ENCODE data around the gene GSTO2.

The GSTO2 gene

GRCh38 chr10:104253606-104254410 is 15.2 kb upstream of the GSTO2 start:
- DNase-seq (ENCODE audit: low read depth), result no peak

- DNase-seq (ENCODE audit: low read depth), result peak; percentile 35
Observed at GRCh38 chr10:104254493-104255310, 14.3 kb upstream of the GSTO2 start, which contains the start of gene GSTO1. Gene GSTO1 (plus strand): TSS chr10:104254892. CDS start chr10:104254929, 37 bp downstream.

- DNase-seq (ENCODE audit: low read depth), result no peak
Observed at GRCh38 chr10:104255311-104255981, 13.5 kb upstream of the GSTO2 start.

GRCh38 chr10:104256335-104256961 is 12.5 kb upstream of the GSTO2 start:
- no peak for DNase-seq (ENCODE audit: low read depth)

GRCh38 chr10:104257235-104257634 is 11.7 kb upstream of the GSTO2 start:
- DNase-seq (ENCODE audit: low read depth), result no peak

GRCh38 chr10:104258209-104258608 is 10.8 kb upstream of the GSTO2 start:
- no peak for DNase-seq (ENCODE audit: low read depth)

GRCh38 chr10:104259456-104259855 is 9.5 kb upstream of the GSTO2 start:
- no peak for DNase-seq (ENCODE audit: low read depth)

GRCh38 chr10:104259999-104260774 is 8.8 kb upstream of the GSTO2 start:
- no peak for DNase-seq (ENCODE audit: low read depth)

- no peak for DNase-seq (ENCODE audit: low read depth)
Observed at GRCh38 chr10:104260775-104261115, 8.2 kb upstream of the GSTO2 start.

- no peak for DNase-seq (ENCODE audit: low read depth)
Observed at GRCh38 chr10:104262055-104262454, 6.9 kb upstream of the GSTO2 start.

- no peak for DNase-seq (ENCODE audit: low read depth)
Observed at GRCh38 chr10:104264783-104265182, 4.2 kb upstream of the GSTO2 start.

- DNase-seq (ENCODE audit: low read depth), result no peak
Observed at GRCh38 chr10:104267721-104268404, 1.1 kb upstream of the GSTO2 start.

- no peak for DNase-seq (ENCODE audit: low read depth)
Observed at GRCh38 chr10:104268405-104268712, 625 bp upstream of the GSTO2 start.

GRCh38 chr10:104273286-104273685 is 4.3 kb downstream of the GSTO2 start:
- no peak for DNase-seq (ENCODE audit: low read depth)

- no peak for DNase-seq (ENCODE audit: low read depth)
Observed at GRCh38 chr10:104273899-104274575, 5.1 kb downstream of the GSTO2 start.

- no peak for DNase-seq (ENCODE audit: low read depth)
Observed at GRCh38 chr10:104274762-104275721, 6.1 kb downstream of the GSTO2 start.

GRCh38 chr10:104276192-104276591 is 7.2 kb downstream of the GSTO2 start:
- no peak for DNase-seq (ENCODE audit: low read depth)

- no peak for DNase-seq (ENCODE audit: low read depth)
Observed at GRCh38 chr10:104277785-104278184, 8.8 kb downstream of the GSTO2 start.

- no peak for DNase-seq (ENCODE audit: low read depth)
Observed at GRCh38 chr10:104279550-104280259, 10.7 kb downstream of the GSTO2 start.
